ENCODE measurements around the gene ETV3L.

- no peak for TF ChIP-seq CTCF (IDR thresholded peaks at IDR 0.05)
- no peak for TF ChIP-seq REST (IDR thresholded peaks at IDR 0.05; ENCODE audit: insufficient read depth in 1 of 2, low read depth in 2 of 2, low read length in 1 of 2)
Measured at GRCh38 chr1:157098519-157098918, 1.1 kb downstream of the ETV3L start.
